NB4 (cell line): ENCODE results near the gene NGF.

ENCODE experiments used
- POLR2A ChIP-seq: IDR thresholded peaks from 2 replicates; pipeline ENCODE4 v1.6.1; 2011; ENCODE audit warnings: mild to moderate bottlenecking; ENCODE audit not compliant: insufficient read length; ENCODE audit errors: extremely low read depth
- TF ChIP-seq, protein P1 (sequence below): IDR thresholded peaks from one replicate; pipeline ENCODE4 v1.5.1; 2012; ENCODE audit warnings: low read depth, low read length
- TF ChIP-seq, protein P2 (sequence below): IDR thresholded peaks from 2 replicates; pipeline ENCODE4 v1.6.1; 2011; ENCODE audit warnings: low read depth, low read length

DNA sequence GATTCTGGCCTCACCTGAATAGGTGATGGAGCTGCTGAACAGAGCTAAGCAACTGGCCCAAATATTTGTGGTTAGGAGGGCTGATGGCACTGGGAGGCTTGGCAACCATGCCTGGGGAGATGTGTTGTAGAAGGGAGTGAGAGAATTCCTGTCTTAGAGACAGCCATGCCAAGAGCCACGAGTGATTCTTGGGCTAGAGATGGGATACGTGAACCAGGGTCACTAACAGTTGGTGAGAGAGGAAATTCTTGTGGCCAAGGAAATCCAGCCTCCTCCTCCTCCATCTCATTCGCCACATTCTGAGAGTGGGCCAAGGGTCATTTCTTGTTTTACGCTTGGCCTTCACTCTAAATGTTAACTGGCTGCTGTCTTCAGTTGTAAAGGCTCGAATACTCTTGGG is 46.3 kb downstream of the NGF start:
- TF ChIP-seq, protein P1, sequence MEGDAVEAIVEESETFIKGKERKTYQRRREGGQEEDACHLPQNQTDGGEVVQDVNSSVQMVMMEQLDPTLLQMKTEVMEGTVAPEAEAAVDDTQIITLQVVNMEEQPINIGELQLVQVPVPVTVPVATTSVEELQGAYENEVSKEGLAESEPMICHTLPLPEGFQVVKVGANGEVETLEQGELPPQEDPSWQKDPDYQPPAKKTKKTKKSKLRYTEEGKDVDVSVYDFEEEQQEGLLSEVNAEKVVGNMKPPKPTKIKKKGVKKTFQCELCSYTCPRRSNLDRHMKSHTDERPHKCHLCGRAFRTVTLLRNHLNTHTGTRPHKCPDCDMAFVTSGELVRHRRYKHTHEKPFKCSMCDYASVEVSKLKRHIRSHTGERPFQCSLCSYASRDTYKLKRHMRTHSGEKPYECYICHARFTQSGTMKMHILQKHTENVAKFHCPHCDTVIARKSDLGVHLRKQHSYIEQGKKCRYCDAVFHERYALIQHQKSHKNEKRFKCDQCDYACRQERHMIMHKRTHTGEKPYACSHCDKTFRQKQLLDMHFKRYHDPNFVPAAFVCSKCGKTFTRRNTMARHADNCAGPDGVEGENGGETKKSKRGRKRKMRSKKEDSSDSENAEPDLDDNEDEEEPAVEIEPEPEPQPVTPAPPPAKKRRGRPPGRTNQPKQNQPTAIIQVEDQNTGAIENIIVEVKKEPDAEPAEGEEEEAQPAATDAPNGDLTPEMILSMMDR, result no peak
- TF ChIP-seq POLR2A, result no peak
- TF ChIP-seq, protein P2, sequence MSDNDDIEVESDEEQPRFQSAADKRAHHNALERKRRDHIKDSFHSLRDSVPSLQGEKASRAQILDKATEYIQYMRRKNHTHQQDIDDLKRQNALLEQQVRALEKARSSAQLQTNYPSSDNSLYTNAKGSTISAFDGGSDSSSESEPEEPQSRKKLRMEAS, result no peak
